ENCODE measurements around the gene PAAF1. TPM values are rescaled to one million over a fixed set of nuclear protein-coding genes. Genes with fewer than 3 reads are reported as not detected.

The PAAF1 gene
- total RNA-seq, 1 donor from 2014 or later = 38.6 TPM

DNA sequence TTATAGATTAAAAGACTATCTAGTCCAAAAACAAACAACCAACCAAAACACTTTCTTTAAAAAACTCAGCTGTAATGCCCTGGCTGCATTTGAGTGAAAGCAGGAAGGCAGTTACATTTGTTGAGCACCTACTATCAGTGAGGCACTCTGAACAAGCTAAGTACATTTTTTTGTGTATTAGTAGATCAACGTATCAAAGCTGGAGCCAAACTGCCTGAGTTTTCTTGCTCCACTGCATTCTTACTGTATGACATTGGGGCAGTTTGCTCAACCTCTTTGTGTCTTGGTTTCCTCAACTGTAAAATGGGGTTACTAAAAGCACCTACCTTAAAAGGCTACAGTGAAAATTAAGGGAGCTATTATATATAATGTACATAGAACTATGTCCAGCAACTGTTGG, 22.1 kb upstream of the PAAF1 start:
- H2AFZ ChIP-seq (replicated peaks) = no peak overlapping the region
- H3K4me2 ChIP-seq = no peak overlapping the region
- no peak overlapping the region for H3K9ac ChIP-seq
- no peaks in the 10 kb centered on the region for H3K9me3 ChIP-seq (ENCODE audit: low read depth)
- H3K36me3 ChIP-seq = no peaks in the 10 kb centered on the region
- Mint-ChIP-seq H3K27ac (no peak overlapping the region), H3K36me3 (peaks cover 6% of the 10 kb centered on the region), H3K4me3 (no peak overlapping the region), H3K9me3 (no peaks in the 10 kb centered on the region), H3K4me1 (peaks cover 11% of the 10 kb centered on the region), H3K27me3 (ENCODE audit: insufficient read depth, low read depth) (peaks cover 3% of the 10 kb centered on the region)
- peaks cover 10% of the 10 kb centered on the region for H3F3A ChIP-seq (ENCODE audit: low read depth)
- TF ChIP-seq, protein P1, sequence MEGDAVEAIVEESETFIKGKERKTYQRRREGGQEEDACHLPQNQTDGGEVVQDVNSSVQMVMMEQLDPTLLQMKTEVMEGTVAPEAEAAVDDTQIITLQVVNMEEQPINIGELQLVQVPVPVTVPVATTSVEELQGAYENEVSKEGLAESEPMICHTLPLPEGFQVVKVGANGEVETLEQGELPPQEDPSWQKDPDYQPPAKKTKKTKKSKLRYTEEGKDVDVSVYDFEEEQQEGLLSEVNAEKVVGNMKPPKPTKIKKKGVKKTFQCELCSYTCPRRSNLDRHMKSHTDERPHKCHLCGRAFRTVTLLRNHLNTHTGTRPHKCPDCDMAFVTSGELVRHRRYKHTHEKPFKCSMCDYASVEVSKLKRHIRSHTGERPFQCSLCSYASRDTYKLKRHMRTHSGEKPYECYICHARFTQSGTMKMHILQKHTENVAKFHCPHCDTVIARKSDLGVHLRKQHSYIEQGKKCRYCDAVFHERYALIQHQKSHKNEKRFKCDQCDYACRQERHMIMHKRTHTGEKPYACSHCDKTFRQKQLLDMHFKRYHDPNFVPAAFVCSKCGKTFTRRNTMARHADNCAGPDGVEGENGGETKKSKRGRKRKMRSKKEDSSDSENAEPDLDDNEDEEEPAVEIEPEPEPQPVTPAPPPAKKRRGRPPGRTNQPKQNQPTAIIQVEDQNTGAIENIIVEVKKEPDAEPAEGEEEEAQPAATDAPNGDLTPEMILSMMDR (IDR thresholded peaks at IDR 0.05) = no peak
- no peak for TF ChIP-seq EZH2 (IDR thresholded peaks at IDR 0.05)
- no peaks in the 10 kb centered on the region for H3K79me2 ChIP-seq (ENCODE audit: low read depth)
- no peaks in the 10 kb centered on the region for H3K27me3 ChIP-seq
- H3K4me3 ChIP-seq = no peak overlapping the region
- H3K27ac ChIP-seq = no peak overlapping the region
- no peaks in the 10 kb centered on the region for H4K20me1 ChIP-seq (ENCODE audit: low read depth)
- no peak for DNase-seq (ENCODE audit: low spot score)
- H3K4me1 ChIP-seq = peaks cover 8% of the 10 kb centered on the region

DNA sequence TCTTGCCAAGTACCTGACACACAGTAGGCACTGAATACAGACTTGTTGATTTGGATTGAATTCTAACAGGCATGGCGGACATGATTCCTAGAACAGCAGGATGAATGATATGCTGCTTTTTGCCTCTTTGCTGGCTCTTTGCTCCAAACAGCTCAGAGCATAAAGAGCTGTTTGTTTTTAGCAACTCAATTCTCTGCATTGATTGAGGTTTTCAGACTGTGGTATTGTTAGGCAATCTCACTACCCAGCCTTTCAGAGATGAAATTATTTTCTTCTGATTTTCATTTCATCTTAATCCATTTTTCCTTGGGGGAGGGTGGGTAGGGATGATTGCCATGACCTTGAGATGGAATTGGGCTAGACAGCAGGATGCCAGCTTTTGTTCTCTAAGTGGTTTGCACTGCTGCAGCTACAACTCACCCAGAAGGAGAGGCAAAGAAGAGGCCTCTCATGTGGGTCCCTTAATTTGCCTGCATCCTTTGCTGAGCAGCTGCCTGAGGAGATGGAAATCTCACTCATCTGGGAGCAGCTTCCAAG, 20.7 kb upstream of the PAAF1 start:
- Histone ChIP-seq H3K4me3 (no peak overlapping the region), H4K20me1 (ENCODE audit: low read depth) (no peaks in the 10 kb centered on the region), H2AFZ (replicated peaks) (no peak overlapping the region), H3K27ac (no peak overlapping the region), H3K4me2 (no peak overlapping the region), H3K9me3 (ENCODE audit: low read depth) (no peaks in the 10 kb centered on the region), H3K36me3 (no peaks in the 10 kb centered on the region), H3F3A (ENCODE audit: low read depth) (peaks cover 10% of the 10 kb centered on the region), H3K27me3 (no peaks in the 10 kb centered on the region), H3K79me2 (ENCODE audit: low read depth) (no peaks in the 10 kb centered on the region), H3K4me1 (peaks cover 8% of the 10 kb centered on the region), H3K9ac (no peak overlapping the region)
- peaks cover 2% of the 10 kb centered on the region for H3K27me3 Mint-ChIP-seq (ENCODE audit: insufficient read depth, low read depth)
- TF ChIP-seq EZH2 (IDR thresholded peaks at IDR 0.05) (no peak), EZH2phosphoT487 (IDR thresholded peaks at IDR 0.05) (no peak)
- TF ChIP-seq, protein P1 (IDR thresholded peaks at IDR 0.05) = no peak
- DNase-seq (ENCODE audit: low spot score) = no peak
- H3K36me3 Mint-ChIP-seq = peaks cover 13% of the 10 kb centered on the region
- peak overlapping the region; percentile 77 for H3K27ac Mint-ChIP-seq
- H3K9me3 Mint-ChIP-seq = no peaks in the 10 kb centered on the region
- H3K4me3 Mint-ChIP-seq = no peak overlapping the region
- H3K4me1 Mint-ChIP-seq = peaks cover 11% of the 10 kb centered on the region

GRCh38 chr11:73859671-73860070, 17.1 kb upstream of the PAAF1 start:
- Histone ChIP-seq H3K9me3 (ENCODE audit: low read depth) (no peaks in the 10 kb centered on the region), H4K20me1 (ENCODE audit: low read depth) (no peaks in the 10 kb centered on the region), H3K9ac (no peak overlapping the region), H3K4me1 (peaks cover 8% of the 10 kb centered on the region), H3K4me3 (no peak overlapping the region), H3K36me3 (no peaks in the 10 kb centered on the region), H3K27me3 (no peaks in the 10 kb centered on the region), H3K27ac (no peak overlapping the region), H3K4me2 (no peak overlapping the region), H2AFZ (replicated peaks) (no peak overlapping the region), H3K79me2 (ENCODE audit: low read depth) (no peaks in the 10 kb centered on the region), H3F3A (ENCODE audit: low read depth) (peaks cover 10% of the 10 kb centered on the region)
- Mint-ChIP-seq H3K4me1 (peaks cover 11% of the 10 kb centered on the region), H3K27me3 (ENCODE audit: insufficient read depth, low read depth) (peaks cover 2% of the 10 kb centered on the region), H3K9me3 (no peaks in the 10 kb centered on the region), H3K36me3 (peaks cover 23% of the 10 kb centered on the region), H3K27ac (no peak overlapping the region), H3K4me3 (no peak overlapping the region)
- no peak for DNase-seq (ENCODE audit: low spot score)
- TF ChIP-seq, protein P1 (IDR thresholded peaks at IDR 0.05) = no peak
- TF ChIP-seq EZH2 (IDR thresholded peaks at IDR 0.05) = no peak
- TF ChIP-seq EZH2phosphoT487 (IDR thresholded peaks at IDR 0.05) = no peak
